Breast epithelium (tissue), 3 donors: ENCODE data around the gene LPCAT2.

Experiments
- CTCF ChIP-seq, 3 donors: fragments of 450-650 bp; IDR thresholded peaks; one replicate each; pipeline ENCODE4 v1.5.1; 2016 to 2017; ENCODE audit warnings: antibody characterized with exemption in 3 of 3, mild to moderate bottlenecking in 3 of 3, moderate library complexity in 3 of 3
- POLR2A ChIP-seq: fragments of 450-650 bp; IDR thresholded peaks from one replicate; pipeline ENCODE4 v1.6.1; 2016; ENCODE audit warnings: antibody characterized with exemption, mild to moderate bottlenecking, moderate library complexity

GRCh38 chr16:55487048-55487803 lies 21.6 kb upstream of the LPCAT2 start:
- no peak for TF ChIP-seq CTCF (IDR thresholded peaks at IDR 0.05)
- TF ChIP-seq POLR2A, result no peak
